K562 (cell line): ENCODE results near the gene TOGARAM2. TPM values are rescaled to one million over a fixed set of nuclear protein-coding genes. Genes with fewer than 3 reads are reported as not detected.

ENCODE experiments used
- ATAC-seq: fragments of 200-7000 bp; cut with Tn5 transposase; 3 replicates; pipeline ENCODE4 v1.9.1; 2020; ENCODE audit warnings: moderate library complexity
- BruUV-seq: library from RNA; stranded (reverse); fragments of 400-500 nt; replicated peaks from 2 replicates; lab custom pipeline; 2021; lab: Mats Ljungman, UMichigan
- CTCF ChIA-PET: fragments of 300-600 bp; formaldehyde crosslinking; extraction: SDS; loops from one replicate; lab custom pipeline; 2021; ENCODE audit warnings: low intra/inter-chr PET ratio; lab: Yijun Ruan, JAX
- POLR2A ChIA-PET: fragments of 300-600, 350-650 bp; sonication (Branson Sonifier 250); formaldehyde crosslinking; extraction: SDS; loops from one replicate; lab custom pipeline; 2021; ENCODE audit warnings: antibody characterized with exemption, inconsistent platforms; lab: Yijun Ruan, JAX
- DNase-seq, 4 experiments: peaks; one replicate each; pipeline versions ENCODE4 v3.0.0 to v3.0.0-alpha.2; 2011 to 2018; ENCODE audit warnings: low spot score in 3 of 4, mixed read lengths in 3 of 4; ENCODE audit errors: extremely low read depth in 1 of 4
- FAIRE-seq: peaks from 2 replicates; lab custom pipeline; 2011; peaks lifted over from hg19 to GRCh38; lab: Jason Lieb, UNC
- H2AFZ ChIP-seq: 2 replicates; pipeline ENCODE4 v1.6.0; 2011; ENCODE audit warnings: low read depth, low read length, control low read depth, inconsistent platforms
- H3K27ac ChIP-seq: fragments of 200-600 bp; 3 replicates; pipeline ENCODE4 v1.8.0; 2011; ENCODE audit warnings: low read depth, mild to moderate bottlenecking, control low read depth, inconsistent platforms, low read length, moderate library complexity, mixed read lengths; ENCODE audit errors: extremely low read depth
- H3K27me3 ChIP-seq, 2 experiments: fragments of 300-600 bp in 1 of 2; 2 replicates in 1 of 2; 3 replicates in 1 of 2; pipeline versions ENCODE4 v1.6.0 to v1.8.0; 2011; ENCODE audit warnings: inconsistent platforms in 2 of 2, low read length in 2 of 2, mild to moderate bottlenecking in 1 of 2, mixed read lengths in 1 of 2, moderate library complexity in 1 of 2; ENCODE audit not compliant: control insufficient read depth in 2 of 2, insufficient read depth in 2 of 2
- H3K36me3 ChIP-seq: fragments of 300-600 bp; 3 replicates; pipeline ENCODE4 v1.8.0; 2011; ENCODE audit warnings: mild to moderate bottlenecking, low read length, inconsistent platforms; ENCODE audit not compliant: control insufficient read depth, insufficient read depth
- H3K4me1 ChIP-seq, 2 experiments: fragments of 200-600 bp in 1 of 2; replicated peaks in 1 of 2; 2 replicates in 1 of 2; 3 replicates in 1 of 2; pipeline versions ENCODE4 v1.5.1 to v1.8.0; 2011; ENCODE audit warnings: inconsistent platforms in 2 of 2, low read length in 2 of 2, mild to moderate bottlenecking in 1 of 2, mixed read lengths in 1 of 2, moderate library complexity in 1 of 2; ENCODE audit not compliant: control insufficient read depth in 2 of 2, insufficient read depth in 2 of 2
- H3K4me2 ChIP-seq: 2 replicates; pipeline ENCODE4 v1.6.1; 2011; ENCODE audit warnings: low read length, control low read depth, inconsistent platforms, mixed read lengths; ENCODE audit not compliant: insufficient read depth
- H3K4me3 ChIP-seq: fragments of 200-600 bp; sonication (generic), shearing (Covaris generic); 2 replicates; pipeline ENCODE4 v1.5.1; 2016; ENCODE audit warnings: control low read depth, inconsistent platforms
- H3K79me2 ChIP-seq: fragments of 200-600 bp; 3 replicates; pipeline ENCODE4 v1.8.0; 2011; ENCODE audit warnings: low read length, inconsistent platforms; ENCODE audit not compliant: control insufficient read depth, insufficient read depth
- H3K9ac ChIP-seq, 2 experiments: 2 replicates each; pipeline versions ENCODE4 v1.6.0 to v1.6.1; 2011; ENCODE audit warnings: low read depth in 2 of 2, low read length in 2 of 2, control low read depth in 1 of 2, inconsistent platforms in 1 of 2, mild to moderate bottlenecking in 1 of 2, mixed read lengths in 1 of 2; ENCODE audit not compliant: insufficient read depth in 1 of 2
- H3K9me1 ChIP-seq: one replicate; pipeline ENCODE4 v1.6.0; 2011; ENCODE audit warnings: inconsistent platforms, mild to moderate bottlenecking, low read length, moderate library complexity; ENCODE audit not compliant: control insufficient read depth, insufficient read depth
- H3K9me3 ChIP-seq: replicated peaks from 2 replicates; pipeline ENCODE4 v1.5.1; 2011; ENCODE audit warnings: low read depth, low read length, inconsistent platforms; ENCODE audit not compliant: control insufficient read depth, insufficient read depth
- H4K20me1 ChIP-seq: replicated peaks from 2 replicates; pipeline ENCODE4 v1.6.1; 2011; ENCODE audit warnings: low read length, inconsistent platforms, mixed read lengths; ENCODE audit not compliant: control insufficient read depth, insufficient read depth
- CBFB ChIP-seq: sonication (generic); formaldehyde crosslinking; IDR thresholded peaks from 2 replicates; pipeline ENCODE4 v1.4.0; 2020; ENCODE audit warnings: mild to moderate bottlenecking, missing genetic modification reagents
- KHSRP ChIP-seq: fragments of 450-650 bp; IDR thresholded peaks from 2 replicates; pipeline ENCODE4 v1.6.1; 2017
- NR4A1 ChIP-seq, 2 experiments: fragments of 250-450 bp in 1 of 2; fragments of 450-650 bp in 1 of 2; sonication (Bioruptor Pico) in 1 of 2; IDR thresholded peaks; 2 replicates each; pipeline versions ENCODE4 v1.4.0 to v1.6.1; 2016 to 2020; ENCODE audit warnings: mild to moderate bottlenecking in 2 of 2, missing compliant biosample characterization in 1 of 2, missing genetic modification characterization in 1 of 2, moderate library complexity in 1 of 2
- TFAP4 ChIP-seq: sonication (generic); formaldehyde crosslinking; IDR thresholded peaks from 2 replicates; pipeline ENCODE4 v1.8.0; 2022; ENCODE audit warnings: missing genetic modification reagents, mild to moderate bottlenecking, moderate library complexity, borderline replicate concordance
- ZBTB8A ChIP-seq: fragments of 450-650 bp; IDR thresholded peaks from 2 replicates; pipeline ENCODE4 v1.6.1; 2018; ENCODE audit warnings: mild to moderate bottlenecking, moderate library complexity; ENCODE audit not compliant: partially characterized antibody
- ZNF184 ChIP-seq: sonication (generic); formaldehyde crosslinking; IDR thresholded peaks from 2 replicates; pipeline ENCODE4 v1.5.0; 2020; ENCODE audit warnings: missing genetic modification reagents
- WGBS: fragments of 100-300 bp; shearing (Covaris generic); methylation state at CpG from one replicate; pipeline ENCODE4 v1.1.6; 2016; ENCODE audit warnings: low coverage, mixed read lengths; ENCODE audit not compliant: insufficient coverage; ENCODE audit errors: missing lambda C conversion rate; 5-methylcytosine and 5-hydroxymethylcytosine counted together
- in situ Hi-C: fragments of 300-500 bp; cut with MboI; formaldehyde crosslinking; loops from 4 replicates; pipeline ENCODE4 v1.15.0; 2018; ENCODE audit warnings: inconsistent platforms, mixed read lengths
- intact Hi-C: fragments of 100-400 bp; cut with micrococcal nuclease; formaldehyde crosslinking; loops from 2 replicates; pipeline ENCODE4 v1.14.2; 2022
- polyA plus RNA-seq, 8 experiments: library from polyadenylated mRNA; depleted of rRNA in 4 of 8; stranded (reverse) in 5 of 8; unstranded in 3 of 8; fragments of >200 nt; fragmentation: Nextera tagmentation in 2 of 8; fragmentation: Illumina TruSeq in 1 of 8; extraction: Ambion mirVana in 2 of 8; extraction: Trizol in 1 of 8; gene quantifications; 2 replicates each; pipeline versions ENCODE4 v1.2.1 to v1.2.3, GENCODE V29; 2011 to 2014; ENCODE audit warnings: inconsistent platforms in 1 of 8, missing spikeins in 1 of 8
- total RNA-seq, 7 experiments: library from RNA; depleted of rRNA in 6 of 7; stranded (reverse); fragments of >200 nt in 6 of 7; fragmentation: Illumina TruSeq in 2 of 7; extraction: Trizol in 2 of 7; gene quantifications; 2 replicates each; pipeline versions ENCODE4 v1.2.1 to v1.2.3, GENCODE V29; 2011 to 2021; ENCODE audit warnings: low replicate concordance in 1 of 7

TOGARAM2 gene
- total and polyA plus RNA-seq, 9 of the 15 experiments (the other 6 are each of a cell fraction or from before 2014, with no cell fraction given) = not detected

- intact Hi-C loops (no loop called here), in situ Hi-C loops (no loop called here)
- H3K27ac ChIP-seq = no peak overlapping the region
- H3K27me3 ChIP-seq = peaks cover 14 to 44% of the 10 kb centered on the region in 2 experiments; a peak in 4 of 5 replicates
- no peak overlapping the region for H2AFZ ChIP-seq
- 0% methylated on average over 4 of the region's 4 CpGs for WGBS
- CTCF ChIA-PET = no interaction called here
- DNase-seq = no peak
- no peaks in the 10 kb centered on the region; a peak in 1 of 5 replicates for H3K4me1 ChIP-seq
- H4K20me1 ChIP-seq = no peaks in the 10 kb centered on the region
- H3K4me2 ChIP-seq = no peak overlapping the region
- no peak overlapping the region; a peak in 1 of 4 replicates for H3K9ac ChIP-seq
- no peaks in the 10 kb centered on the region for H3K9me3 ChIP-seq
- no peak for TF ChIP-seq TFAP4 (CRISPR knock-in tag)
- TF ChIP-seq KHSRP = no peak
- no peak for TF ChIP-seq ZNF184
- no peak for TF ChIP-seq CBFB (CRISPR knock-in tag)
- TF ChIP-seq ZBTB8A = no peak
- TF ChIP-seq NR4A1 (CRISPR knock-in tag; IDR thresholded peaks at IDR 0.05) = no peak
- TF ChIP-seq NR4A1 (tag; IDR thresholded peaks at IDR 0.05) = no peak
- H3K79me2 ChIP-seq = no peaks in the 10 kb centered on the region
- POLR2A ChIA-PET = interaction anchor here (0.6 kb wide), 1 partner anchor 221 kb away, joined by 3 read pairs; no protein-coding TSS in a partner anchor
- BruUV-seq = no TSS peak
- FAIRE-seq = no peak
- H3K4me3 ChIP-seq = no peak overlapping the region
- no peaks in the 10 kb centered on the region for H3K9me1 ChIP-seq
- no peaks in the 10 kb centered on the region for H3K36me3 ChIP-seq
- ATAC-seq = no peak
Measured at GRCh38 chr2:29044459-29044858, 63.4 kb downstream of the TOGARAM2 start.
